MM.1S (cell line): ENCODE measurements around the gene MVB12B.

Experiments
- EZH2phosphoT487 ChIP-seq: fragments of 300-600 bp; sonication (generic); IDR thresholded peaks from 2 replicates; pipeline ENCODE4 v1.6.1; 2018; ENCODE audit warnings: antibody characterized with exemption, low read length
- TF ChIP-seq, protein P1 (sequence below): fragments of 300-600 bp; sonication (generic); IDR thresholded peaks from 2 replicates; pipeline ENCODE4 v1.5.1; 2016; ENCODE audit warnings: antibody characterized with exemption, low read length, mixed read lengths

DNA sequence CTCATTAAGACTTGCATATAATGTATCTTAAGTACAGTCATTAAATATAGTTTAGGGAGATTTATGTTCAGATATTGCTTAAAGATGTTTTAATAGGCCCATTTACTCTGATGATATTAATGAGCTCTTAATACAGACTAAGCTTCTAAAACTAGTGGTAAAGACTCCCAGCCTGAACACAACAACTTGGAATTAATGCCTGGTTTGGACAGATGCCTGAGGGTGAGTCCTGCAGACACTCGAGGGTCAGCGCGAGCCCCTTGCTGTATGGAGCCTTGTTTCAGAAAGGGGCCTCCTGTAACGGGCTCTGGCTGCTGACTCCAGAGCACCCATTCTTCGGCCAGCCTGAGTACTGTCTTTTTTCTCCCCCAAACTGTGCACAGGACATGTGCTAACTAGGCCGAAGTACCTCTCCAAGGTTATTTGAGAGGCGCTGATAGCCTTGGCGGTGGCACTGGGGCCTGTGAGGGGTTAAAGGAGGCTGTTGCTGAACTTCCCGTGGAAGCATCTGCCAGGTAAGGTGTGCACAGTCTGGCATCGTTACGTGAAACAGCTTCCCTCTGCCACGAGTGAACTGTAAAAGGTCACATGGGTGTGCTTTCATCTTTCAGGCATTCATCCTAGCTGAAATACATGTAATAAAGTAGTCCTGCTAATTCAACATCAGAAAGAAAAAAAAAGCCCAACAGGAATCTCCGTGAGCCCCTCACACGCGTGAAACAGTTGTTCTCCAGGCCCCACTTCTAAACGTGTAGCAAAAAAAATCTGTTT is 113.4 kb downstream of the MVB12B start:
- TF ChIP-seq, protein P1, sequence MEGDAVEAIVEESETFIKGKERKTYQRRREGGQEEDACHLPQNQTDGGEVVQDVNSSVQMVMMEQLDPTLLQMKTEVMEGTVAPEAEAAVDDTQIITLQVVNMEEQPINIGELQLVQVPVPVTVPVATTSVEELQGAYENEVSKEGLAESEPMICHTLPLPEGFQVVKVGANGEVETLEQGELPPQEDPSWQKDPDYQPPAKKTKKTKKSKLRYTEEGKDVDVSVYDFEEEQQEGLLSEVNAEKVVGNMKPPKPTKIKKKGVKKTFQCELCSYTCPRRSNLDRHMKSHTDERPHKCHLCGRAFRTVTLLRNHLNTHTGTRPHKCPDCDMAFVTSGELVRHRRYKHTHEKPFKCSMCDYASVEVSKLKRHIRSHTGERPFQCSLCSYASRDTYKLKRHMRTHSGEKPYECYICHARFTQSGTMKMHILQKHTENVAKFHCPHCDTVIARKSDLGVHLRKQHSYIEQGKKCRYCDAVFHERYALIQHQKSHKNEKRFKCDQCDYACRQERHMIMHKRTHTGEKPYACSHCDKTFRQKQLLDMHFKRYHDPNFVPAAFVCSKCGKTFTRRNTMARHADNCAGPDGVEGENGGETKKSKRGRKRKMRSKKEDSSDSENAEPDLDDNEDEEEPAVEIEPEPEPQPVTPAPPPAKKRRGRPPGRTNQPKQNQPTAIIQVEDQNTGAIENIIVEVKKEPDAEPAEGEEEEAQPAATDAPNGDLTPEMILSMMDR = no peak
- no peak for TF ChIP-seq EZH2phosphoT487
